GM12878 (cell line): Measurements from ENCODE around the gene SLC25A13. TPM values are rescaled to one million over a fixed set of nuclear protein-coding genes. Genes with fewer than 3 reads are reported as not detected.

ENCODE experiments used
- ATAC-seq: fragments of 200-7000 bp; cut with Tn5 transposase; 3 replicates; pipeline ENCODE4 v1.9.1; 2020; ENCODE audit warnings: mild to moderate bottlenecking, moderate library complexity
- BruUV-seq: library from RNA; stranded (reverse); fragments of 400-500 nt; replicated peaks from 2 replicates; lab custom pipeline; 2021; lab: Mats Ljungman, UMichigan
- CTCF ChIA-PET: fragments of 300-600 bp; sonication (Branson Sonifier 250); formaldehyde crosslinking; extraction: SDS; loops from one replicate; lab custom pipeline; 2021; ENCODE audit warnings: inconsistent platforms; lab: Yijun Ruan, JAX
- POLR2A ChIA-PET: fragments of 350-600 bp; formaldehyde crosslinking; extraction: SDS; loops from one replicate; lab custom pipeline; 2021; ENCODE audit warnings: inconsistent platforms; lab: Charles Lee
- RAD21 ChIA-PET: fragments of 300-600 bp; sonication (Branson Sonifier 250); formaldehyde crosslinking; loops from one replicate; lab custom pipeline; 2023; ENCODE audit warnings: antibody characterized with exemption; ENCODE audit not compliant: unreplicated experiment; lab: Charles Lee
- SMC1A ChIA-PET: fragments of 300-600 bp; sonication (Branson Sonifier 250); formaldehyde crosslinking; loops from one replicate; lab custom pipeline; 2023; ENCODE audit not compliant: unreplicated experiment, uncharacterized antibody; lab: Charles Lee
- DNase-seq: peaks from one replicate; pipeline ENCODE4 v3.0.0-alpha.2; 2011; ENCODE audit warnings: low read depth, low spot score
- FAIRE-seq: peaks from 3 replicates; lab custom pipeline; 2011; peaks lifted over from hg19 to GRCh38; lab: Jason Lieb, UNC
- H2AFZ ChIP-seq: 2 replicates; pipeline ENCODE4 v1.6.0; 2011; ENCODE audit warnings: low read depth, low read length, control low read depth; ENCODE audit not compliant: control insufficient read depth
- H3K27ac ChIP-seq: 2 replicates; pipeline ENCODE4 v1.5.1; 2011; ENCODE audit warnings: control low read depth; ENCODE audit not compliant: control insufficient read depth, insufficient read depth
- H3K27me3 ChIP-seq, 2 experiments: replicated peaks in 1 of 2; 2 replicates each; pipeline versions ENCODE4 v1.6.0 to v1.6.1; 2011; ENCODE audit warnings: low read length in 1 of 2; ENCODE audit not compliant: control insufficient read depth in 2 of 2, insufficient read depth in 2 of 2
- H3K36me3 ChIP-seq, 2 experiments: 2 replicates each; pipeline ENCODE4 v1.5.1; 2011; ENCODE audit warnings: low read length in 1 of 2; ENCODE audit not compliant: control insufficient read depth in 2 of 2, insufficient read depth in 2 of 2
- H3K4me1 ChIP-seq: 2 replicates; pipeline ENCODE4 v1.6.1; 2011; ENCODE audit warnings: mild to moderate bottlenecking, low read length, moderate library complexity, mixed read lengths; ENCODE audit not compliant: control insufficient read depth, insufficient read depth
- H3K4me2 ChIP-seq: 2 replicates; pipeline ENCODE4 v1.6.0; 2011; ENCODE audit warnings: control low read depth; ENCODE audit not compliant: control insufficient read depth, insufficient read depth
- H3K4me3 ChIP-seq: fragments of 200-600 bp; sonication (generic); 2 replicates; pipeline ENCODE4 v1.5.1; 2016
- H3K79me2 ChIP-seq: 2 replicates; pipeline ENCODE4 v1.6.0; 2011; ENCODE audit warnings: low read length; ENCODE audit not compliant: control insufficient read depth, insufficient read depth
- H3K9ac ChIP-seq: 2 replicates; pipeline ENCODE4 v1.8.0; 2011; ENCODE audit warnings: low read length, control low read depth, mixed read lengths; ENCODE audit not compliant: control insufficient read depth, insufficient read depth
- H3K9me3 ChIP-seq: replicated peaks from 3 replicates; pipeline ENCODE4 v1.5.1; 2011; ENCODE audit warnings: mild to moderate bottlenecking, low read length; ENCODE audit not compliant: control insufficient read depth, insufficient read depth
- H4K20me1 ChIP-seq: 2 replicates; pipeline ENCODE4 v1.6.0; 2011; ENCODE audit not compliant: control insufficient read depth, insufficient read depth
- CBX5 ChIP-seq: sonication (generic); IDR thresholded peaks from 2 replicates; pipeline ENCODE4 v1.6.1; 2016; ENCODE audit warnings: low read depth, moderate library complexity, mild to moderate bottlenecking, inconsistent platforms
- CEBPZ ChIP-seq: fragments of 150-350 bp; IDR thresholded peaks from 2 replicates; pipeline ENCODE4 v1.6.1; 2016; ENCODE audit warnings: low read depth, low read length
- NR2C1 ChIP-seq: fragments of 450-650 bp; IDR thresholded peaks from 2 replicates; pipeline ENCODE4 v1.6.1; 2017; ENCODE audit warnings: antibody characterized with exemption, mild to moderate bottlenecking, moderate library complexity
- RBBP5 ChIP-seq: fragments of 200-600 bp; sonication (generic); conservative IDR thresholded peaks from 2 replicates; pipeline ENCODE4 v1.6.1; 2016
- RUNX3 ChIP-seq: IDR thresholded peaks from 2 replicates; pipeline ENCODE4 v1.6.1; 2012; ENCODE audit warnings: low read length, inconsistent platforms
- WGBS: methylation state at CpG from one replicate; pipeline ENCODE4 v1.1.6; 2016; ENCODE audit warnings: low lambda C conversion rate; ENCODE audit not compliant: insufficient replicate concordance, insufficient coverage; ENCODE audit errors: missing lambda C conversion rate; 5-methylcytosine and 5-hydroxymethylcytosine counted together
- in situ Hi-C: fragments of 300-500 bp; cut with MboI; formaldehyde crosslinking; loops from 9 replicates; pipeline ENCODE4 v1.14.3; 2018; ENCODE audit warnings: mixed read lengths
- intact Hi-C: fragments of 100-400 bp; cut with micrococcal nuclease; formaldehyde crosslinking; loops from one replicate; pipeline ENCODE4 v1.14.2; 2022; ENCODE audit not compliant: unreplicated experiment
- polyA plus RNA-seq, 11 experiments: library from polyadenylated mRNA; depleted of rRNA in 4 of 11; unstranded in 6 of 11; stranded (reverse) in 5 of 11; fragments of >200 nt; fragmentation: Nextera tagmentation in 4 of 11; fragmentation: Illumina TruSeq in 1 of 11; extraction: Ambion mirVana in 4 of 11; extraction: Trizol in 1 of 11; gene quantifications; 1 replicate in 1 of 11; 2 replicates in 10 of 11; pipeline versions ENCODE4 v1.2.1 to v1.2.3, GENCODE V29; 2011 to 2016; ENCODE audit warnings: inconsistent platforms in 2 of 11, missing spikeins in 2 of 11, low read depth in 1 of 11
- total RNA-seq, 4 experiments: library from RNA; depleted of rRNA in 3 of 4; stranded (reverse); fragments of >200 nt in 3 of 4; fragmentation: Illumina TruSeq in 1 of 4; extraction: Trizol in 1 of 4; gene quantifications; 2 replicates each; pipeline versions ENCODE4 v1.2.1 to v1.2.3, GENCODE V29; 2013 to 2021

The SLC25A13 gene
- total and polyA plus RNA-seq, 10 of the 15 experiments (the other 5 are each of a cell fraction or from before 2014, with no cell fraction given) = 7.0 to 24.7 (median 18.6) TPM

GRCh38 chr7:96355990-96356506 lies 34.1 kb upstream of the SLC25A13 start:
- Histone ChIP-seq H3K4me3 (no peak overlapping the region), H3K36me3 (no peaks in the 10 kb centered on the region), H3K4me1 (no peaks in the 10 kb centered on the region), H2AFZ (no peak overlapping the region), H3K79me2 (no peaks in the 10 kb centered on the region), H3K27me3 (no peaks in the 10 kb centered on the region), H3K4me2 (no peak overlapping the region), H3K9me3 (no peaks in the 10 kb centered on the region), H3K9ac (no peak overlapping the region), H4K20me1 (no peaks in the 10 kb centered on the region), H3K27ac (no peak overlapping the region)
- FAIRE-seq (no peak), DNase-seq (no peak), ATAC-seq (no peak)
- BruUV-seq = no TSS peak
- TF ChIP-seq NR2C1 (no peak), CBX5 (no peak), CEBPZ (no peak), RUNX3 (no peak), RBBP5 (no peak)
- ChIA-PET CTCF (interaction anchor here (0.5 kb wide), 1 partner anchor 57 kb away, joined by 3 read pairs; no protein-coding TSS in a partner anchor), POLR2A (no interaction called here), SMC1A (no interaction called here), RAD21 (no interaction called here)
- 19% methylated on average over 2 of the region's 2 CpGs for WGBS
- intact Hi-C loops = no loop called here
- in situ Hi-C loops = no loop called here
